Mucosa of descending colon (tissue), 3 donors: ENCODE data around the gene POLR3K. TPM values are rescaled to one million over a fixed set of nuclear protein-coding genes. Genes with fewer than 3 reads are reported as not detected.

ENCODE experiments used
- ATAC-seq: fragments of 200-7000 bp; cut with Tn5 transposase; one replicate; pipeline ENCODE4 v1.9.1; 2020; ENCODE audit warnings: mild to moderate bottlenecking, moderate library complexity
- DNase-seq, 3 donors: peaks; one replicate each; pipeline ENCODE4 v3.0.0-alpha.2; 2020
- H3K36me3 ChIP-seq: fragments of 200-600 bp; one replicate; pipeline ENCODE4 v1.8.0; 2021; ENCODE audit warnings: low read depth, mild to moderate bottlenecking
- H3K4me1 ChIP-seq: fragments of 200-600 bp; one replicate; pipeline ENCODE4 v1.8.0; 2021; ENCODE audit warnings: low read depth, mild to moderate bottlenecking
- H3K4me3 ChIP-seq: fragments of 200-600 bp; one replicate; pipeline ENCODE4 v1.8.0; 2021; ENCODE audit warnings: mild to moderate bottlenecking
- H3K9me3 ChIP-seq: fragments of 200-600 bp; one replicate; pipeline ENCODE4 v1.8.0; 2021; ENCODE audit warnings: mild to moderate bottlenecking
- CTCF ChIP-seq: fragments of 200-600 bp; IDR thresholded peaks from one replicate; pipeline ENCODE4 v1.8.0; 2022; ENCODE audit warnings: antibody characterized with exemption, mild to moderate bottlenecking
- intact Hi-C, 2 donors: fragments of 100-400 bp; cut with DNase I in 1 of 2; cut with micrococcal nuclease in 1 of 2; formaldehyde crosslinking; loops; one replicate each; pipeline versions ENCODE4 v1.11.0 to v1.11.1; 2022; cut with DNase I, micrococcal nuclease
- total RNA-seq, 3 donors: library from RNA; stranded (reverse); fragmentation: NEBNext Ultra II Directional in 2 of 3; extraction: Animal tissue kit (Norgen Biotek cat#: 25700) in 2 of 3; gene quantifications; one replicate each; pipeline versions ENCODE4 v1.2.1 to v1.2.4, GENCODE V29; 2021 to 2023
- donor health status: DM: no; HTN: no; CAD: no; lungs with moderate emphysema.
- donor health status: DM: no; HTN: no; CAD: no.
- donor health status: DM: no; HTN: yes; CAD: no.

The POLR3K gene
- total RNA-seq, 3 donors from 2014 or later: 10.0 to 13.0 (median 12.6) TPM

- TF ChIP-seq CTCF: no peak
- Histone ChIP-seq H3K36me3 (no peaks in the 10 kb centered on the region), H3K9me3 (no peaks in the 10 kb centered on the region), H3K4me1 (peaks cover 13% of the 10 kb centered on the region), H3K4me3 (no peak overlapping the region)
- peak; percentile 4 for ATAC-seq
- intact Hi-C loops: no loop called here
- no peak for DNase-seq
Observed at GRCh38 chr16:83781-84615, 30.6 kb upstream of the POLR3K start.

- TF ChIP-seq CTCF: no peak
- ATAC-seq (no peak), DNase-seq (no peak)
- peaks cover 18% of the 10 kb centered on the region for H3K4me1 ChIP-seq
- no peak overlapping the region for H3K4me3 ChIP-seq
- no peaks in the 10 kb centered on the region for H3K9me3 ChIP-seq
- intact Hi-C loops: no loop called here
- H3K36me3 ChIP-seq: no peaks in the 10 kb centered on the region
Observed at GRCh38 chr16:83060-83603, 29.7 kb upstream of the POLR3K start.

GRCh38 chr16:79151-80054 lies 26.0 kb upstream of the POLR3K start:
- H3K4me3 ChIP-seq: no peak overlapping the region

GRCh38 chr16:78444-79150 lies 25.2 kb upstream of the POLR3K start:
- TF ChIP-seq CTCF: no peak
- DNase-seq (peak in 1 of 3 donors; percentile 51), ATAC-seq (peak; percentile 5)
- Histone ChIP-seq H3K4me3 (peak overlapping the region; percentile 72), H3K9me3 (no peaks in the 10 kb centered on the region), H3K36me3 (no peaks in the 10 kb centered on the region), H3K4me1 (peaks cover 25% of the 10 kb centered on the region)
- intact Hi-C loops: no loop called here

More at GRCh38 chr16:79151-80054, 26.0 kb upstream of the POLR3K start:
- ATAC-seq (no peak), DNase-seq (no peak)
- intact Hi-C loops: no loop called here
- no peak for TF ChIP-seq CTCF
- H3K9me3 ChIP-seq: no peaks in the 10 kb centered on the region
- no peaks in the 10 kb centered on the region for H3K36me3 ChIP-seq
- H3K4me1 ChIP-seq: peaks cover 28% of the 10 kb centered on the region

- intact Hi-C loops: no loop called here
- Histone ChIP-seq H3K4me3 (peak within 1 kb of the TSS; percentile 72), H3K9me3 (no peaks in the 10 kb centered on the region), H3K36me3 (no peaks in the 10 kb centered on the region), H3K4me1 (peaks cover 31% of the 10 kb centered on the region)
- TF ChIP-seq CTCF: no peak
- ATAC-seq (peak; percentile 84), DNase-seq (peak; percentile 89 to 94 (median 91))
Observed at GRCh38 chr16:77807-78443, 24.5 kb upstream of the POLR3K start, which contains the start of gene MPG. Gene MPG (plus strand): TSS chr16:78225. CDS start chr16:78310, 85 bp downstream.
